ENCODE data around the gene AEBP1. TPM values are rescaled to one million over a fixed set of nuclear protein-coding genes. Genes with fewer than 3 reads are reported as not detected.

Gene AEBP1
- total RNA-seq, 1 donor from 2014 or later = 21.6 TPM

DNA sequence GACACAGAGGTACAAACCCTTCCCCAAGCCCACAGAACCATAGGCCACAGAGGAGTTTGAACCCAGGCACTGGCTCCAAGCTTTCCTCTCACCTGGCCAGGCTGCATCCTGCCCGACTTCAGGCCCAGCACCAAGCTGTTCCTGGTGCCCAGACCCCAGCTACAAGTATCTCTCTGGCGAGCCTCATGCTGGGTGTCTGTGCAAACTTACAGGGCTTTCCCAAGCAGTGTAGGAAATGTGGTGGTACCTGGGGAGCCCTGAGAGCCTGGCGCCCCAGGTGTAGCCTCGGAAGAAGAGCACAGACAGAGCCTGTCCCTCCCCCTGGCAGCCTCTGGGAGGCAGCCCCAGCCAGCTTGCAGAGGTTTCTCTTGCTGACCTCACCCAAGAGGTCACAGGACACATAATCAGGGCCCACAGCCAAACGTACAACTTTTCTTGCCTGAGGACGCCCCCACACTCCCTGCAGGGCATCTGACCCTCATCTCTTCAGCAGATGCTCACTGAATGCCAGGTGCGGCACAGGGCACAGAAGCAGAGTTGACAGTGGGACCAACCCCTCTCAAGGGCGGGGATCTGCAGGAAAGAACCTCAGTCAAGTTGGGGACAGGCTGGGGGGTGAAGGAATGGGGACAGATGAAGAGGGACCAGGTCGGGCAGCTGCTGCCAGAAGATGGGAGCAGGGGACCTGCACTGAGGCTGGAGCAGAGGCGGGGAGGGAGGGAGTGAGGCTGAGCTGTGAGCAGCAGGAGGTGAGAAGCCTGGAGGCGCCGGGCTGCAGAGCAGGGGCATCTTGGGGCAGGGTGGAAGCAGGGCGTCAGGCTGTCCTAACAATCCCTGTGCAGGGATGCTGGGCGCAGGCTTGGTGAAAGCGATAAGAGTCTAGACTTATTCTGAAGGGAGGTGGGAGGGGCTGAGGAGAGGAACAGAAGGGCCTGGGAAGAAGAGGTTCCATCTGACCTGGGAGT, 53.3 kb downstream of the AEBP1 start:
- DNase-seq = no peak
- intact Hi-C loops (cut with micrococcal nuclease) = no loop called here
- Mint-ChIP-seq H3K27me3 (no peaks in the 10 kb centered on the region), H3K36me3 (ENCODE audit: low read depth) (no peaks in the 10 kb centered on the region), H3K4me3 (no peak overlapping the region), H3K4me1 (no peaks in the 10 kb centered on the region), H3K27ac (no peak overlapping the region), H3K9me3 (no peaks in the 10 kb centered on the region)

DNA sequence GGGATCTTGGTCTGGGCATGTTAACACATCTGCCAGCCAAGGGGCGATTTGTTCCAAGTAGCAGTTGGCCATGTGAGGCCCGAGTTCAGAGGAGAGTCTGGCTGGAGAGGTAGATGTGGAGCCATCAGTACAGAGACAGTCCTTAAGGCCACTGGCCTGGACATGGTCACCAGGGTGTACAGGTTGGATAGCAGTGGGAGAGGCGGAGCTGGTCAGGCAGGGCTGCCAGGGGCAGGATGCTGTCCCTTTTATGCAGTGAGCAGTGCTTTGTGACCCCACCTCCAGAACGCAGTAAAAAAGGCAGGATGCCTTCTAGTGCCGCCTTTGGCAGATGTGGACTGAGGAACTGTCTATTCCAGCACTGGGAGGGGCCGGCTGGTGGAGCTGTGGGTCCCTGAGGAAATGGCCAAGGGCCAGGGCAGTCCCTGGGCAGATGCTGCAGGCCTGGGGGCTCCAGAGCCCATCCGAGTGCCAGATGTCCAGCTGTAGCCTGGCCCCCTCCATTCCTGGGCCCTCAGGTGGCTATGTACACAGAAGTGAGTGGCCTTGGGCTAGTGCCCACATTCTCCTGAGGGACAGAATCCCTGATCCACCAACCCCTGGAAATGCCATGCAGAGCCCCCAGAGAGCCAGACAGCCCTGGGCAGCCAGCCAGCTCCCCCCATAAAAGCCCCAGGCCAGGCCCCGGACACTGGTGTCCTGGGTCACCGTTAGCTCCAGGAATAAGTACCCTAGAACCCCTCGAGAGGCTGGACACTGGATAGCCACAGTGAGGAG, 54.1 kb downstream of the AEBP1 start:
- intact Hi-C loops (cut with micrococcal nuclease) = no loop called here
- H3K9me3 Mint-ChIP-seq = no peaks in the 10 kb centered on the region
- no peak overlapping the region for H3K27ac Mint-ChIP-seq
- no peak overlapping the region for H3K4me3 Mint-ChIP-seq
- no peak for DNase-seq
- H3K36me3 Mint-ChIP-seq (ENCODE audit: low read depth) = no peaks in the 10 kb centered on the region
- H3K4me1 Mint-ChIP-seq = no peaks in the 10 kb centered on the region
- H3K27me3 Mint-ChIP-seq = peaks cover 3% of the 10 kb centered on the region

DNA sequence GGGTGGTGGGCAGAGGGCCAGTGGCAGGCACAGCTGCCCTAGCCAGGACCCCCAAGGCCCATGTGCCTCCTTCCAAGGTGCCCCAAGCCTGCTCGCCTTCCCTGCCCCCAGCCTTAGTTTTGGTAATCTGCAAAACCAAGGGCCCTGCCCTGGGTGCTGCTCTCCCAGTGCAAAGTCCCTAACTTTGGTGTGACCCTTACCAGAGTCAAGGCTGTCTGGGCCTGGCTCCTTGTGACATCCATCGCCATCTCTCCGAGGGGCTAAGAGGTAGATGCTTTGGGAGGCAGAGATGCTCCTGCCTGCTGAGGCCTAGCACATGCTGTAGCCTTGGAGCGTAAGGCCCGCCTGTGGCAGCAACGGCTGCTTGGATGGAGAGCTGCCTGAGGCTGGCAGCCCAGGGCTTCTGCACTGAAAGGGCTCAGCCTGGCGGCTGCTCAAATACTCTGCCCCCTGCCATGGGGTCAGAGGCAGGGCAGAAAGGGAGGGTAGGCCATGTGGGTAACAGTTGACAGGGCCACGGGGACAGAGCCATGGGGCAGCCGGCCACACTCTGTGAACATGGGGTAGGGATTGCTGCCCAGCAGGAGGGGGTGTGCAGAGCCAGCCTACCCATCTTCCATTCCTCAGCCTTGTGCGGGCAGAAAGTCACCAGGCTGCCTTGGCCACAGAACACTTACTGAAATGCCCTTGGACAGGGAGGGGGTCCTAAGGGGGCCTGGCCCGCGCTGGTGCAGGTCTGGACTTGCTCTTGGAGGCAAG, 54.9 kb downstream of the AEBP1 start:
- H3K36me3 Mint-ChIP-seq (ENCODE audit: low read depth) = no peaks in the 10 kb centered on the region
- no peak overlapping the region for H3K4me3 Mint-ChIP-seq
- peaks cover 5% of the 10 kb centered on the region for H3K27me3 Mint-ChIP-seq
- no peaks in the 10 kb centered on the region for H3K4me1 Mint-ChIP-seq
- intact Hi-C loops (cut with micrococcal nuclease) = no loop called here
- DNase-seq = no peak
- H3K27ac Mint-ChIP-seq = no peak overlapping the region
- H3K9me3 Mint-ChIP-seq = no peaks in the 10 kb centered on the region

DNA sequence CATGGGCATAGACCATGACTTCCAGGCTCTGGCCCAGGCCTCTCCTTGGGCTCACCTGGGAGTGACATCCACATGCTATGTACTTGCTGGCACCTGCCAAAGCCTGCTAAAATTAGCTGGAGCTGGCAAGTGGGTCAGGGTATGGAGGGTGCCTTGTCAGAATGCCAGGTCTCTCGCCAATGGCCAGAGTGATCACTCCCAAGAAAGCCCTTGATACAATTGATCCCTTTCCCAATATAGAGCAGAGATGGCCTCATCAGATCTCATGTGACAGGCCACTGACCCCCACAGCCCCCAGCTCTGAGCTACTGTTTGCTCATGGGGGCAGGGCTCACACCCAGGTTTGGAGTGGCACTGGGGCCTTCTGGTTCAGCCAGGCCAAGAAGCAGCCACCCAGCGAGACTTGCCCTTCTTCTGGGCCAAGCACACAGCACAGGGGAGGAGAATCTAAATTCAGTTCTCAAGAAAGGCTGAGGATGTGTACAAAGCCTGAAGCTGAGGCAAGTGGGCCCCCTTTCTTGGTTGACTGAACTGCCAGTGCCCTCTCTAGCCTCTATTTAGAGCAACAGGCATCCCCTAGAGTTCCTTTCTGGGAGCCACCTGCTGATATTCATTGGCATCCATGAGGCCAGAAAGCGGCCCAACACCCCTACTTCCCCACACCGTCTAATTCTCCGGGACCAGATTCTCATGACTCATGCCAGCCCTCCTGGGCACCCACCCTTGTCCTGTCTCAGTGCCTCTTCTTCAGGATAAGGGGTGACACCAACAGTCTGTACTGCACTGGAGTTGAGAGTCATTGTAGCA, 55.9 kb downstream of the AEBP1 start:
- intact Hi-C loops (cut with micrococcal nuclease) = no loop called here
- H3K36me3 Mint-ChIP-seq (ENCODE audit: low read depth) = no peaks in the 10 kb centered on the region

DNA sequence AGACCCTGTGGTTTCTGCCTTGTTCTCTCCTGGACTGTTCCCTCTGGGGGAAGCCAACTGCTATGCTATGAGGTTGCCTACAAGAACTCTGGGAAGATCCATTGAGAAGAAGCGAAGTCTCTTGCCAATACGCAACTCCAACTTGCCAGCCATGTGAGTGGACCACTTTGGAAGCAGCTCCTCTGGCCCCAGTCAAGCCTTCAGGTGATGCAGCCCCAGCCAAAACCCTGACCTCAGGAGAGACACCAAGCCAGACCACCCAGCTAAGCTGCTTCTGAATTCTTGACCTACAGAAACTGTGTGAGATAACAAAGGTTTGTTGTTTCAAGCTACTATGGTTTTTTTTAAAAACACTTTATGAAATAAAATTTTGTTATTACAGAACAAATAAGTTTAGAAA, 57.2 kb downstream of the AEBP1 start:
- intact Hi-C loops (cut with micrococcal nuclease) = no loop called here
- no peak for DNase-seq
- Mint-ChIP-seq H3K4me3 (no peak overlapping the region), H3K27me3 (peaks cover 15% of the 10 kb centered on the region), H3K27ac (no peak overlapping the region), H3K36me3 (ENCODE audit: low read depth) (no peaks in the 10 kb centered on the region), H3K9me3 (no peaks in the 10 kb centered on the region), H3K4me1 (no peaks in the 10 kb centered on the region)

More for the DNA sequence above, 55.9 kb downstream of the AEBP1 start:
- Mint-ChIP-seq H3K27ac (no peak overlapping the region), H3K9me3 (no peaks in the 10 kb centered on the region), H3K27me3 (peaks cover 12% of the 10 kb centered on the region), H3K4me3 (no peak overlapping the region), H3K4me1 (no peaks in the 10 kb centered on the region)
- no peak for DNase-seq

DNA sequence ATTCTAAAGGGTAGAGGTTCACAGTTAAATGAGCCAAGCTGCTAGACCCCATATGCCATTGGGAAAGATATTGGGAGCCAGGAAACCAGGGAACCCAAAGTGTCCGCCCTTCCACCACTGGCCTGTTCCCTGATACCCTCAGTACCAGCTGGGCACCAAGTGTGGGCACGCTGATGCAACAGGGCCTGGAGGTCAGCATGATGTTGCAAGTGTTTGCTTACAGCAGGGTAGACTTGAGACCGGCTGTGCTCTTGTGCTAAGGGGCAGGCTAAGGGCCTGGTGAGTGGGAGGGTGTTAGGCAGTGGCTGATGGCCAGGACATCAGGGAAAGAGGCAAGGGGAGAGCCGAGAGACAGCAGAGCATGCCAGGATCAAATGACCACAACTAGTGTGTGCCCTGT, 58.0 kb downstream of the AEBP1 start:
- peaks cover 17% of the 10 kb centered on the region for H3K27me3 Mint-ChIP-seq
- intact Hi-C loops (cut with micrococcal nuclease) = no loop called here
- H3K9me3 Mint-ChIP-seq = no peaks in the 10 kb centered on the region
- no peak for DNase-seq
- no peak overlapping the region for H3K27ac Mint-ChIP-seq
- no peaks in the 10 kb centered on the region for H3K36me3 Mint-ChIP-seq (ENCODE audit: low read depth)
- no peak overlapping the region for H3K4me3 Mint-ChIP-seq
- H3K4me1 Mint-ChIP-seq = no peaks in the 10 kb centered on the region

DNA sequence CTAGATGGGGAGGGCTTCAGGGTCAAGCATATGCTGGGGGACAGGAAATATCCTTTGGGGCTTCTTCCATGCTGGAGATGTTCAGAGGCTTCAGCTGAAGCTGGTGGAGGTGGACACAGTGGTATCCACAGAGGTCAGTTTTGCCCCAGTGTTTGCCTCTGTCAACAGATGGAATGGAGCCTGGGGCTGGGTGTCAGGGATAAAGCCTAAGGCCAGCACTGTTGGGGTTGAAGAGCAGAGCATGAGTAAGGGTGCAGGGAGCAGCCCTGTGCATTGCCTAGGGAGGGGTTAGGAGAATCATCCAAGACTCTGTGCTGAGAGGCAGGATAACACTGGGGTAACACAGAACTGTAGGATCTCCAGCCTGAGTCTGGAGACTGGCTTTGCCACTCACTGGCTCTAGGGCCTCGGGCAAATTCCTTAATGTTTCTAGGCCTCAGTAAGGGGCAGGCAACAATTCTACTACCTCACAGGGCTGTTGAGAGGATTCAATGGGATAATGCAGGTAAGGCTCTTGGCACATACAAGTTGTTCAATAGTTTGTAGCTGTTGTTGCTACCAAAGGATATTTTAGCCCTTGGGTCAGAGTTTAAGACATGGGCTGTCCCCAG, 58.7 kb downstream of the AEBP1 start:
- Mint-ChIP-seq H3K27me3 (peaks cover 18% of the 10 kb centered on the region), H3K4me1 (peaks cover 1% of the 10 kb centered on the region), H3K27ac (no peak overlapping the region), H3K4me3 (no peak overlapping the region), H3K9me3 (no peaks in the 10 kb centered on the region), H3K36me3 (ENCODE audit: low read depth) (no peaks in the 10 kb centered on the region)
- intact Hi-C loops (cut with micrococcal nuclease) = no loop called here
- no peak for DNase-seq

DNA sequence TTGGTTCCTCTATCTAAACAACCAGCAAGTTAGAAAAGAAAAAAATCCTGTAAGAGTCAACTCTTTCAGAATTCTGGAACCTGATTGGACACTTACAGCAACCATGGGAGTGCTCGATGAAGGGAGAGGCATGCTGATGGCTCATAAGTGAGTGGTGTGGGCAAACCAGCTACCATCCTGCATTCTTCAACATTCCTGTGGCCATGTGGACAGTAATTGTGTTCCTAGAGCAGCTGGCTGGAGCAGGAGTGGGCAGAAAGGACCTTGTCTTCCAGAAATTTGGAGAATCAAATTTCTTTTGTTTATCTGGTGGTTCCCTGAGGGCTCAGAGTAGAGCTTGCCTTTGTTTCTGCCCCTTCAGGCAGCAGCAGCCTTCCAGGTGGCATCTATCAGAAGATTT, 59.4 kb downstream of the AEBP1 start:
- no peaks in the 10 kb centered on the region for H3K36me3 Mint-ChIP-seq (ENCODE audit: low read depth)
- no peak overlapping the region for H3K27ac Mint-ChIP-seq
- DNase-seq = no peak
- H3K4me3 Mint-ChIP-seq = no peak overlapping the region
- peaks cover 18% of the 10 kb centered on the region for H3K27me3 Mint-ChIP-seq
- intact Hi-C loops (cut with micrococcal nuclease) = no loop called here
- peaks cover 2% of the 10 kb centered on the region for H3K4me1 Mint-ChIP-seq
- H3K9me3 Mint-ChIP-seq = no peaks in the 10 kb centered on the region

Other genes starting within 250 kb of the AEBP1 start
- gene MRPS24, start 234.8 kb upstream of the AEBP1 start, total RNA-seq = 119 and 123 TPM in 2 replicates
- gene URGCP, start 197.7 kb upstream of the AEBP1 start, total RNA-seq = 33.2 and 33.4 TPM in 2 replicates
- 16.0 and 17.2 TPM in 2 replicates for gene UBE2D4, start 177.9 kb upstream of the AEBP1 start, total RNA-seq
- gene SPDYE1, start 106.4 kb upstream of the AEBP1 start, total RNA-seq = not detected in 2 replicates
- 127 and 131 TPM in 2 replicates for gene DBNL, start 59.6 kb upstream of the AEBP1 start, total RNA-seq
- gene PGAM2, start 38.8 kb upstream of the AEBP1 start, total RNA-seq = 0.42 TPM in 1 of 2 replicates, not detected in the other
- 39.3 and 41.9 TPM in 2 replicates for gene POLM, start 21.8 kb upstream of the AEBP1 start, total RNA-seq
- gene POLD2, start 19.2 kb downstream of the AEBP1 start, total RNA-seq = 259 and 286 TPM in 2 replicates
- gene MYL7, start 37.0 kb downstream of the AEBP1 start, total RNA-seq = not detected in 2 replicates
- 1.7 and 2.0 TPM in 2 replicates for gene GCK, start 85.1 kb downstream of the AEBP1 start, total RNA-seq
- gene YKT6, start 96.6 kb downstream of the AEBP1 start, total RNA-seq = 87.3 and 92.8 TPM in 2 replicates
- gene CAMK2B, start 221.2 kb downstream of the AEBP1 start, total RNA-seq = 1.3 and 1.6 TPM in 2 replicates

Measured in activated CD4-positive, alpha-beta T cell treated with anti-CD3 and anti-CD28 coated beads, Interleukin-2, amount 10 ng/mL, durations not matched to agents 24 days and 14 days (primary cell).